Large intestine (tissue), 3 donors: ENCODE data around the gene NTM. TPM values are rescaled to one million over a fixed set of nuclear protein-coding genes. Genes with fewer than 3 reads are reported as not detected.

Source experiments
- DNase-seq, 2 donors: peaks; one replicate each; pipeline versions ENCODE4 v3.0.0 to v3.0.0-alpha.2; 2013
- H3K27ac ChIP-seq: one replicate; pipeline ENCODE4 v1.5.1; 2013; ENCODE audit warnings: low read length
- H3K27me3 ChIP-seq: 2 replicates; pipeline ENCODE4 v1.6.1; 2013; ENCODE audit warnings: low read length; ENCODE audit not compliant: control insufficient read depth, insufficient read depth
- H3K36me3 ChIP-seq: 2 replicates; pipeline ENCODE4 v1.6.1; 2013; ENCODE audit warnings: low read length; ENCODE audit not compliant: control insufficient read depth, insufficient read depth
- H3K4me1 ChIP-seq: one replicate; pipeline ENCODE4 v1.6.1; 2013; ENCODE audit warnings: low read length; ENCODE audit not compliant: control insufficient read depth, insufficient read depth
- H3K4me3 ChIP-seq: one replicate; pipeline ENCODE4 v1.5.1; 2013; ENCODE audit warnings: low read length
- H3K9me3 ChIP-seq: one replicate; pipeline ENCODE4 v1.6.1; 2013; ENCODE audit warnings: mild to moderate bottlenecking, low read depth, low read length, moderate library complexity; ENCODE audit not compliant: control insufficient read depth
- WGBS: methylation state at CpG from one replicate; pipeline ENCODE4 v1.1.5; 2013; ENCODE audit warnings: low lambda C conversion rate; ENCODE audit not compliant: insufficient coverage; 5-methylcytosine and 5-hydroxymethylcytosine counted together
- polyA plus RNA-seq: library from polyadenylated mRNA; unstranded; fragments of 120-200 nt; gene quantifications from one replicate; pipeline ENCODE4 v1.2.1, GENCODE V29; 2013

Gene NTM
- polyA plus RNA-seq, 1 donor: 17.2 TPM

DNA sequence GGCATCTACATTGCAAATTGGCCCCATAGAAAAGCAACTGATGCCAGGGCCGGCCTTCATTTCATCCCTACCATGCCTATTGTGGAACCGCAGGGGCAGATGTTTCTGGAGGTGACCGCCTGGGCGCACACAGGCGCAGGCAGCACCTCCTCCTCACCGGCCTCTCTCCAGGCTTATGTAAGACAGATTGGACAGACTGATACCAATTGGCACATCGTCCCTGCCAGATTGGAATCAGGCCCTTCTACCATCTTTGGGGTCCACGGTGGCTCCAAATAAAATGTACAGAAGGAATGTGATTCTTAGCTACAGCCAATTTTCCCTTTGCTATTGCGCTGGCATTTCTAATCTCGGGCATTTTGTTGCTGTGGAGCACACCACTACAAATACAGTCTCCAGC, 732.6 kb downstream of the NTM start:
- Histone ChIP-seq H3K36me3 (no peaks in the 10 kb centered on the region), H3K27ac (no peak overlapping the region), H3K4me3 (no peak overlapping the region), H3K27me3 (no peaks in the 10 kb centered on the region), H3K4me1 (no peaks in the 10 kb centered on the region), H3K9me3 (no peaks in the 10 kb centered on the region)
- no peak for DNase-seq
- 100% methylated on average over 1 of the region's 10 CpGs for WGBS

DNA sequence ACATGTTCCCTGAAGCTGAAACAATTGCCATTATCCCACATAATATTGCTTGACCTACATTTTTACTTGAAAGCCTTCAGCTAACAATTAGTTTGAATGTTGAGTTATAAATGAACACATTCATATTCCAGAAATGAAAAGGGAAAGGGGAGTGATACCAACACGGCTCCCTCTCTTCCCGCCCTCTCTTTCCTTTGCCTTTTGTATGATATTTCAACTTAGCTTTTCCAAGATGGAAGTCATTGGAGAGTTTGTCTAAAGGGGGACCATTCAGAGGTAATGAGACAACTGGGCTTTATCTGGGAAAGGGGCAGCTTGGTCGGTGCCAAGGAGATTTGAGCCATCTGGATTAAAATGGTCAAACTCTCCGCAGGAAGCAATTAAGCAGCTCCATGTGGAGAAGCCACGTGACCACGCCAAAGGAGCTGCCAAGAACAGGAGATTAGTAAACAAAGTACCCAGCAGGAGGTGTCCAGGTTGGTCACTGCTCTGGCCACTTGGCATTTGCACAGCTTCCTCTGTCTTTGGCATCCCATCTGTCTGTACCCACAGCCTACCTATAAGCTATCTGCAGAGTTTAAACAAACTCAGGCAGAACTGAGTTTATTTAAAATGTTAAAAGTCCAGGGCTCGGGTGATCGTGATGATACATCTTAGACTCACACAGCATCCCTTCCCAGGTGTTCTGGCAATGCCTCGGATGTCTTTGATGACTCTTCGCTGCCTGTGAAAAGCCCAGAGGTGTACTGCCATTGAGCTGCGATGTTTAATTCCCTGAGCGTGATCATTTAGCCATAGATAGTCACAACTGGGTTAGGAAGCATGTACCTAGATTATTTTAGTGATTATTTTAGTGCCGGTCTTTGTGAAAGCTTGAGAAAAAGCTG, 735.9 kb downstream of the NTM start:
- Histone ChIP-seq H3K27ac (no peak overlapping the region), H3K4me3 (no peak overlapping the region), H3K27me3 (no peaks in the 10 kb centered on the region), H3K36me3 (no peaks in the 10 kb centered on the region), H3K9me3 (no peaks in the 10 kb centered on the region), H3K4me1 (no peaks in the 10 kb centered on the region)
- WGBS: 100% methylated on average over 2 of the region's 13 CpGs
- no peak for DNase-seq

DNA sequence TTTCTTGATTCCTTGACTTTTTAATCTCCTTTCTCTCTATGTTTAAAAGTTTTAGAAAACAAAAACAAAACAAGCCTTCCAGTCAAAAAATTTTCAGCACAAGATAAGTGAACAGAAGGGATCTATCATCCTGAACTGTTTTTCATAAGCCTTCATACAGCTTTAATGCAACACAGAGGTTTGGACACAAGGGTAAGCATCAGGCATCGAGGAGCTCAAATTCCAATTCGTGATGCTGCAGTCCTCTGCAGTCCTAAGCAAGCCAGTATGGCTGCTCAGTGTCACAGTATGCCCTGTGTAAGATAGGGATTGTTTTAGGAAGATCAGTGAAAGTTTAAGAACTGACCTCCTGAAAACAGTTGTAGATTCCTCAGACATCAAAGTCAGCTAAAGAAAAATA, 740.9 kb downstream of the NTM start:
- Histone ChIP-seq H3K27me3 (no peaks in the 10 kb centered on the region), H3K4me1 (no peaks in the 10 kb centered on the region), H3K27ac (no peak overlapping the region), H3K36me3 (no peaks in the 10 kb centered on the region), H3K9me3 (no peaks in the 10 kb centered on the region), H3K4me3 (no peak overlapping the region)
- no peak for DNase-seq
- no CpG with 5 or more reads among the region's 2 CpGs for WGBS

DNA sequence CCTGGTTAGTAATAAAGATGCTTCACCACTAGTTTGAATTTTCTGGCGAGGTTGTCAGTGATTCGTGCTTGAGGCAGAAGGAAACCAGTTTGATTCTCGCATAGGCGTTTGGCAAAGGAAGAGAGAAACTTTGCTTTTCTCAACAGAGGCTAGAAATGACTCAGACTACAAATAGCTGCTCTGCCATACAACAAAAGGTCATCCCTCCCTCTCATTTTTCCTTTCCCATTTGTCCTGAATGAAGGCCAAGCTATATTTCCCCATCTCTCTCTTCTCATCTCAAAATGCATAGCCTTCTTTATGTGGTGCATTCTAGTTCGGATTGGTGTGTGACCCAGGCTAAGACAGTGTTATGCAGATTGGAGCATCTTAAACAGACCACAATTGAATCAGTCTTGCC, 741.4 kb downstream of the NTM start:
- H3K27me3 ChIP-seq: no peaks in the 10 kb centered on the region
- 50% methylated on average over 2 of the region's 5 CpGs for WGBS
- DNase-seq: peak in 1 of 2 donors; percentile 4
- no peaks in the 10 kb centered on the region for H3K4me1 ChIP-seq
- H3K9me3 ChIP-seq: no peaks in the 10 kb centered on the region
- no peak overlapping the region for H3K4me3 ChIP-seq
- H3K27ac ChIP-seq: no peak overlapping the region
- H3K36me3 ChIP-seq: no peaks in the 10 kb centered on the region

DNA sequence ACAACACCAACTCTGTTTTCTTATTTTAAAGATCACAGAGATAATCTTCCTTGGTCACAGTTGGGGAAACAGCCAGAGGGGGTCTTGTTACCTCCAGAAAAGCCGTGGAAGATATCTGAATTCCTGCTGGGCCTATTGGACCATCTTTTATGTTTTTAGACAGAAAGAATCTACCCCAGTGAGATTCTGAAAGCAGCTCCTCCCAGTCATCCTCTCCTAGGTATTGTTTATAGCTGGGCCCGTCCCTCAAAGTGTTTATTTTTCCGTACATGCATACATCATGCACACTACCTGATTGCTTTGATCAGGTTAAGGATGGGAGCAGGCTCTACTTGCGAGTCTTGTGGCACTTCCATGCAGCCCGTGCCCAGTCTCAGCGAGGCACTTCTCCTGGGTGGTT, 742.4 kb downstream of the NTM start:
- 40% methylated on average over 1 of the region's 6 CpGs for WGBS
- no peaks in the 10 kb centered on the region for H3K9me3 ChIP-seq
- H3K27ac ChIP-seq: no peak overlapping the region
- H3K27me3 ChIP-seq: no peaks in the 10 kb centered on the region
- no peak overlapping the region for H3K4me3 ChIP-seq
- no peak for DNase-seq
- H3K4me1 ChIP-seq: no peaks in the 10 kb centered on the region
- no peaks in the 10 kb centered on the region for H3K36me3 ChIP-seq

DNA sequence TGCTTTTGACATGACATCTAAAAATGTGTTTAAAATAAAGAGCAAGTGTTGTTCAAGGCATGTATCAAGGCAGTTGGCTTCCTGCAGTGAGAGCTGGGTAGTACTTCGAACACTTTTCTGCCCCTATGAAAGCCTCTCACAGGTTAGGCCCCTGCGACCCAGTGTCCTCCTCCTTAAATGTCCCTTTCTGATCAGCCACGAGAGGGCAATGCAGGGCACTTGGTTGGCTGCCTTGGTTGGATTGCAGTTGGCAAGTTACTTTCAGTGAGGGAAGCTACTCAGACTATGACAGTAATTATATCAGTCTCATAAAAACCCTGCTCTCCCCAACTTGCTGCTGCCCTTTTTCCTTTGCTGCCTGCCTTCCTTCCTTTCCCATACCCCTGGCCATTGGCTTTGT, 743.8 kb downstream of the NTM start:
- DNase-seq: no peak
- H3K27ac ChIP-seq: no peak overlapping the region
- no peaks in the 10 kb centered on the region for H3K36me3 ChIP-seq
- no peaks in the 10 kb centered on the region for H3K9me3 ChIP-seq
- H3K4me1 ChIP-seq: no peaks in the 10 kb centered on the region
- no peak overlapping the region for H3K4me3 ChIP-seq
- no peaks in the 10 kb centered on the region for H3K27me3 ChIP-seq
- no CpG with 5 or more reads among the region's 3 CpGs for whole genome bisulfite sequencing

DNA sequence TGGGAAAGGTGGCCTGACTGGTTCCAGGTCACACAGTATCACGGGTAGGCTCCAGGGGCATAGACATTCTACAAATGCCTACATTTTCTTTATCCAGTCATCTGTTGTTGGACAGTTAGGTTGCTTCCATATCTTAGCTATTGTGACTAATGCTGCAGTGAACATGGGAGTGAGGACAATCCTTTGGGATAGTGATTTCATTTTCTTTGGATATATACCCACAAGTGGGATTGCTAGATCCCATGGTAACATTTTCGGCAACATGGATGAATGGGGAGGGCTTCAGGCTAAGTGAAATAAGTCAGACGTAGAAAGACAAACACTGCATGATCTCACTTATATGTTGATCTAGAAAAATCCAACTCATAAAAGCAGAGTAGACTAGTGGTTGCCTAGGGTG, 744.3 kb downstream of the NTM start:
- no CpG with 5 or more reads among the region's 3 CpGs for WGBS
- Histone ChIP-seq H3K4me1 (no peaks in the 10 kb centered on the region), H3K27ac (no peak overlapping the region), H3K9me3 (no peaks in the 10 kb centered on the region), H3K27me3 (no peaks in the 10 kb centered on the region), H3K36me3 (no peaks in the 10 kb centered on the region), H3K4me3 (no peak overlapping the region)
- no peak for DNase-seq

DNA sequence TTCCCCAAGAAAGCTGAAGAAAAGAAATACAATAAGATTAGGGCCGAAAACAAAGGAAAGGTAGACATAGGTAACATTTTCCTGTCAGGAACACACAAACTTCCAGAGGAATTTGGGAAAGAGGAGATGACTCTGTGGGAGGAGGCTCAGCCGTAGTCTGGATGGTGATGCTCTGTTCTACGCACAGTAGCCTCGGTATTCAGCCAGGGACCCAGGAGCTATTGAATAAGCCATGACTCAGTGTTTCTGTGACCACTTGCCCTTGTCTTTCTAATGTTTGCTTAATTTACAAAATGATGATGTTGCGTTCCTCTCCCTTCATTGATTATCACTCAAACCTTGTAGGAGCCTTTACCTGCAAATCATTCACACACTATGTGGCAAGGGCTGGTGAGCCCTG, 745.0 kb downstream of the NTM start:
- H3K27ac ChIP-seq: no peak overlapping the region
- no peak overlapping the region for H3K4me3 ChIP-seq
- H3K27me3 ChIP-seq: no peaks in the 10 kb centered on the region
- DNase-seq: no peak
- no peaks in the 10 kb centered on the region for H3K4me1 ChIP-seq
- WGBS: 100% methylated on average over 1 of the region's 5 CpGs
- H3K36me3 ChIP-seq: no peaks in the 10 kb centered on the region
- no peaks in the 10 kb centered on the region for H3K9me3 ChIP-seq

DNA sequence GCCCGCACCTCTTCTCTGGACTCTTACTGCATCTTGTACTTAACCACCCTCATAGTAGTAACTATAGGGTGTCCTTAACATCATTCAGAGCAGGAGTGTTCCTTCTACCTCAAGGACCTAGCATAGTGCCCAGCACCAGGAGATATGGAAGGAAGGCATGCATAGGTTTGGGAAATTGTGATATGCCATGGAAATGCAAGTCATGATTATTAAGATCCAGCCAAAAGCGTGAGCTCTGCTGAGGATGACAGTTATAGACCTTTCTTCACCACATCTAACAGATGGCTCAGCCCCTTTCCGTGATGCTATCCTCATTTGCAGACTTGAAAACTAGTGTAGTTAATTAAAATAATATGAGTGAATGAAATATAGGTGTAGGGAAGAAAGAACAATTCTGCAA, 746.1 kb downstream of the NTM start:
- H3K27ac ChIP-seq: no peak overlapping the region
- WGBS: no CpG with 5 or more reads among the region's 3 CpGs
- no peaks in the 10 kb centered on the region for H3K9me3 ChIP-seq
- H3K36me3 ChIP-seq: no peaks in the 10 kb centered on the region
- no peak overlapping the region for H3K4me3 ChIP-seq
- no peaks in the 10 kb centered on the region for H3K27me3 ChIP-seq
- no peak for DNase-seq
- H3K4me1 ChIP-seq: no peaks in the 10 kb centered on the region

DNA sequence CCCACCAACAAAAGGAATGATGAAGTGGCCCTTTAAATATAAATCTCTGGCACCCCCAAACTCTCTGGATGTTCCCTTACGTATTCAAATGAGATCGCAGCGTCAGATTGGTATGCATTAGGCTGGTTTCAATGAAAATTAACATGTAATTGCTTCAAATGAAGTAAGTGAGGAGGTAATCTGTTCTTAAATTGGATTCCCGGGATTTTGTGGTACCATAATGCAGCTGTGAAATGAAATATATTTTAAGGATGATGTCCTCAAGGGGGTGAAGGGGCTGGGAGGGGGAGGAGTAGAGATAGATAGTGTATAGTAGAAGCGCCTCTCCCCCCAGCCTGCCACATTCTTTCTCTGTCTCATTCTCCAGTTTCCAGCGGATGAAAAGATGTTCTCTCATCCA, 748.2 kb downstream of the NTM start:
- H3K27me3 ChIP-seq: no peaks in the 10 kb centered on the region
- no peaks in the 10 kb centered on the region for H3K36me3 ChIP-seq
- no peaks in the 10 kb centered on the region for H3K4me1 ChIP-seq
- H3K9me3 ChIP-seq: no peaks in the 10 kb centered on the region
- WGBS: no CpG with 5 or more reads among the region's 6 CpGs
- no peak overlapping the region for H3K27ac ChIP-seq
- no peak overlapping the region for H3K4me3 ChIP-seq
- no peak for DNase-seq

DNA sequence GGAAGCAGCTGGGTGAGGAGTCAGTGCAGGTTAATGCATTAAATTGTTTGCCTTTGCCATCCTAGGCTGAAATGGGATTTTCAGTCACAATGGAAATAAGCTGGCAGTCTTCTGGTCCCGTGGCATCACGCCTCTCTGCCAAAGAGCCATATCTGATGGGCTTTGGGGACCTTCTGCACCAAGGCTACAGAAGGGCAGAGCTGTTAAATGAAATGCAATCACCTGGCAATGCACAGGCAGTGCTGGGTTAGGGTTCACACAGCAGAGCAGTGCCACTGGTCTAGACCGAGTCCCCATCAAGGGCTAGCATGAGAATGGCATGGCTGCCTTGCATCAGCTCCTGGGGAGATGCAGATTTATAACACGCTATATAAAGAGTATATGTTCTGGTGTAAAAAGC, 749.2 kb downstream of the NTM start:
- no CpG with 5 or more reads among the region's 4 CpGs for WGBS
- no peak overlapping the region for H3K27ac ChIP-seq
- no peak for DNase-seq
- H3K4me1 ChIP-seq: no peaks in the 10 kb centered on the region
- no peaks in the 10 kb centered on the region for H3K36me3 ChIP-seq
- no peaks in the 10 kb centered on the region for H3K27me3 ChIP-seq
- H3K9me3 ChIP-seq: no peaks in the 10 kb centered on the region
- no peak overlapping the region for H3K4me3 ChIP-seq
